NCI-H446 treated with DMSO at 0.1 percent for 48 hours (cell line): ENCODE data around the gene ZFP36.
"Not testable (repeated sequence)": the region's sequence is repeated elsewhere in the genome, so short reads cannot be mapped to it uniquely, and the experiment has no call there.

Experiments
- DNase-seq: peaks from one replicate; lab custom pipeline; 2025; lab: John Stamatoyannopoulos, UW

ZFP36 gene

GRCh38 chr19:39446365-39447084, 39.9 kb downstream of the ZFP36 start:
- DNase-seq, result no peak

GRCh38 chr19:39448271-39448670, 41.6 kb downstream of the ZFP36 start:
- no peak for DNase-seq

- no peak for DNase-seq
Measured at GRCh38 chr19:39449116-39449797, 42.6 kb downstream of the ZFP36 start.

GRCh38 chr19:39451257-39451656, 44.6 kb downstream of the ZFP36 start:
- DNase-seq, result not testable (repeated sequence)
